Skeletal muscle cell (primary cell): Measurements from ENCODE around the gene MBNL2.

Source experiments
- DNase-seq: peaks from one replicate; pipeline ENCODE4 v3.0.0-alpha.2; 2010; ENCODE audit warnings: low read depth
- H3K4me3 ChIP-seq: 2 replicates; pipeline ENCODE4 v1.5.1; 2011; ENCODE audit warnings: low read depth, mild to moderate bottlenecking, control low read depth, low read length, moderate library complexity

The MBNL2 gene

GRCh38 chr13:97229699-97230098 is 7.6 kb downstream of the MBNL2 start:
- H3K4me3 ChIP-seq: no peak overlapping the region
- DNase-seq: no peak

- DNase-seq: no peak
- no peak overlapping the region for H3K4me3 ChIP-seq
Measured at GRCh38 chr13:97231118-97231828, 9.1 kb downstream of the MBNL2 start.

GRCh38 chr13:97231829-97232196 is 9.7 kb downstream of the MBNL2 start:
- H3K4me3 ChIP-seq: no peak overlapping the region
- no peak for DNase-seq

- no peak overlapping the region for H3K4me3 ChIP-seq
- DNase-seq: no peak
Measured at GRCh38 chr13:97233499-97233898, 11.4 kb downstream of the MBNL2 start.

- no peak overlapping the region for H3K4me3 ChIP-seq
- no peak for DNase-seq
Measured at GRCh38 chr13:97234236-97234635, 12.1 kb downstream of the MBNL2 start.

GRCh38 chr13:97234742-97235141 is 12.6 kb downstream of the MBNL2 start:
- DNase-seq: no peak
- H3K4me3 ChIP-seq: no peak overlapping the region

GRCh38 chr13:97235549-97236231 is 13.6 kb downstream of the MBNL2 start:
- no peak overlapping the region for H3K4me3 ChIP-seq
- DNase-seq: no peak

- H3K4me3 ChIP-seq: no peak overlapping the region
- no peak for DNase-seq
Measured at GRCh38 chr13:97237388-97237787, 15.3 kb downstream of the MBNL2 start.

- no peak overlapping the region for H3K4me3 ChIP-seq
- no peak for DNase-seq
Measured at GRCh38 chr13:97238432-97238831, 16.3 kb downstream of the MBNL2 start.

GRCh38 chr13:97238883-97239282 is 16.8 kb downstream of the MBNL2 start:
- H3K4me3 ChIP-seq: no peak overlapping the region
- no peak for DNase-seq

- H3K4me3 ChIP-seq: no peak overlapping the region
- no peak for DNase-seq
Measured at GRCh38 chr13:97239306-97239705, 17.2 kb downstream of the MBNL2 start.

- DNase-seq: no peak
- no peak overlapping the region for H3K4me3 ChIP-seq
Measured at GRCh38 chr13:97239943-97240787, 18.0 kb downstream of the MBNL2 start.

- no peak overlapping the region for H3K4me3 ChIP-seq
- DNase-seq: no peak
Measured at GRCh38 chr13:97240788-97241734, 18.9 kb downstream of the MBNL2 start.

- DNase-seq: no peak
Measured at GRCh38 chr13:97241761-97242160, 19.6 kb downstream of the MBNL2 start.

GRCh38 chr13:97242755-97243497 is 20.8 kb downstream of the MBNL2 start:
- H3K4me3 ChIP-seq: no peak overlapping the region
- no peak for DNase-seq

More at GRCh38 chr13:97241761-97242160, 19.6 kb downstream of the MBNL2 start:
- no peak overlapping the region for H3K4me3 ChIP-seq

- DNase-seq: no peak
- H3K4me3 ChIP-seq: no peak overlapping the region
Measured at GRCh38 chr13:97243915-97244781, 22.0 kb downstream of the MBNL2 start.

GRCh38 chr13:97245011-97245410 is 22.9 kb downstream of the MBNL2 start:
- no peak for DNase-seq
- no peak overlapping the region for H3K4me3 ChIP-seq
